IMR-90 (cell line): ENCODE results near the gene SPG11. TPM values are rescaled to one million over a fixed set of nuclear protein-coding genes. Genes with fewer than 3 reads are reported as not detected.

Source experiments
- microRNA-seq, 2 experiments: library from miRNA; stranded (forward) in 1 of 2; unstranded in 1 of 2; fragments of 10-50 nt in 1 of 2; fragments of <30 nt in 1 of 2; gene quantifications in 1 of 2; microRNA quantifications in 1 of 2; one replicate each; pipeline versions ENCODE3 to v1.1.0; 2013 to 2020; ENCODE audit not compliant: insufficient read depth in 1 of 2, insufficient read length in 1 of 2, unreplicated experiment in 1 of 2
- polyA plus RNA-seq, 3 experiments: library from polyadenylated mRNA; depleted of rRNA; stranded (reverse); fragments of >200 nt; gene quantifications; 2 replicates each; pipeline ENCODE4 v1.2.3, GENCODE V29; 2012; ENCODE audit warnings: low replicate concordance in 1 of 3
- small RNA-seq, 5 experiments: library from RNA; depleted of rRNA; stranded (forward); fragments of <200 nt; gene quantifications; one replicate each; pipeline ENCODE3, GENCODE V24; 2012
- total RNA-seq: library from RNA; depleted of rRNA; stranded (reverse); fragments of >200 nt; gene quantifications from 2 replicates; pipeline ENCODE4 v1.2.3, GENCODE V29; 2012; rRNA removed

The SPG11 gene
- total and polyA plus RNA-seq, 2 of the 4 experiments (the other 2 are of a cell fraction): 30.8 to 32.6 TPM

Small RNAs within 50 kb of the gene (microRNA-seq; reads per million reads assigned to microRNA genes)
- gene RF00019 (ENCODE audit: insufficient read depth, insufficient read length): not detected

Small RNAs within 50 kb of the gene (small RNA-seq; reads per million reads assigned to genes)
- gene RF00019: 0 reads per million in 5 experiments

Other genes with a start within 250 kb of the SPG11 start
- gene CTDSPL2, start 236.0 kb downstream of the SPG11 start, total RNA-seq: 47.3 and 97.5 TPM in 2 replicates
- gene CTDSPL2, start 236.0 kb downstream of the SPG11 start, polyA plus RNA-seq (2012; rRNA removed): 14.9 and 17.3 TPM in 2 replicates
- 51.6 and 57.2 TPM in 2 replicates for gene EIF3J, start 126.5 kb downstream of the SPG11 start, total RNA-seq
- gene EIF3J, start 126.5 kb downstream of the SPG11 start, polyA plus RNA-seq (2012; rRNA removed): 43.7 and 59.9 TPM in 2 replicates
- gene PATL2, start 47.7 kb upstream of the SPG11 start, total RNA-seq: not detected in 2 replicates
- gene PATL2, start 47.7 kb upstream of the SPG11 start, polyA plus RNA-seq (2012; rRNA removed): 0.10 and 0.14 TPM in 2 replicates
- 716 and 895 TPM in 2 replicates for gene B2M, start 47.9 kb upstream of the SPG11 start, total RNA-seq
- 2,100 and 3,394 TPM in 2 replicates for gene B2M, start 47.9 kb upstream of the SPG11 start, polyA plus RNA-seq (2012; rRNA removed)
- gene TRIM69, start 72.9 kb upstream of the SPG11 start, total RNA-seq: 7.7 and 8.1 TPM in 2 replicates
- 4.5 and 5.3 TPM in 2 replicates for gene TRIM69, start 72.9 kb upstream of the SPG11 start, polyA plus RNA-seq (2012; rRNA removed)